ENCODE results near the gene DPP10.

The DPP10 gene

GRCh38 chr2:115162494-115163293 is 720.3 kb downstream of the DPP10 start:
- Histone ChIP-seq H3K4me3 (ENCODE audit: low read depth in 1 of 5, low read length in 5 of 5) (no peak overlapping the region), H3K27ac (ENCODE audit: low read depth, low read length) (no peak overlapping the region), H3K9ac (ENCODE audit: low read length in 5 of 5) (no peak overlapping the region), H3K4me1 (ENCODE audit: control insufficient read depth in 5 of 5, insufficient read depth in 5 of 5, low read length in 5 of 5) (peaks cover 0 to 8% (median 0%) of the 10 kb centered on the region in 5 donors), H3K27me3 (ENCODE audit: control insufficient read depth in 5 of 5, insufficient read depth in 4 of 5, low read length in 5 of 5) (peaks cover 17 to 27% (median 21%) of the 10 kb centered on the region in 5 donors), H3K9me3 (ENCODE audit: control insufficient read depth in 5 of 5, low read length in 5 of 5) (no peaks in the 10 kb centered on the region), H3K36me3 (ENCODE audit: control insufficient read depth in 5 of 5, insufficient read depth in 5 of 5, low read length in 5 of 5) (no peaks in the 10 kb centered on the region)

GRCh38 chr2:115163572-115163971 is 721.1 kb downstream of the DPP10 start:
- Histone ChIP-seq H3K27me3 (ENCODE audit: control insufficient read depth in 5 of 5, insufficient read depth in 4 of 5, low read length in 5 of 5) (peaks cover 17 to 27% (median 21%) of the 10 kb centered on the region in 5 donors), H3K4me1 (ENCODE audit: control insufficient read depth in 5 of 5, insufficient read depth in 5 of 5, low read length in 5 of 5) (peaks cover 0 to 8% (median 0%) of the 10 kb centered on the region in 5 donors), H3K27ac (ENCODE audit: low read depth, low read length) (no peak overlapping the region), H3K9me3 (ENCODE audit: control insufficient read depth in 5 of 5, low read length in 5 of 5) (no peaks in the 10 kb centered on the region), H3K9ac (ENCODE audit: low read length in 5 of 5) (no peak overlapping the region), H3K36me3 (ENCODE audit: control insufficient read depth in 5 of 5, insufficient read depth in 5 of 5, low read length in 5 of 5) (no peaks in the 10 kb centered on the region), H3K4me3 (ENCODE audit: low read depth in 1 of 5, low read length in 5 of 5) (no peak overlapping the region)

GRCh38 chr2:115165529-115166109 is 723.2 kb downstream of the DPP10 start:
- Histone ChIP-seq H3K4me3 (ENCODE audit: low read depth in 1 of 5, low read length in 5 of 5) (no peak overlapping the region), H3K9me3 (ENCODE audit: control insufficient read depth in 5 of 5, low read length in 5 of 5) (peaks cover 0 to 2% (median 0%) of the 10 kb centered on the region in 5 donors), H3K9ac (ENCODE audit: low read length in 5 of 5) (no peak overlapping the region), H3K27ac (ENCODE audit: low read depth, low read length) (no peak overlapping the region), H3K4me1 (ENCODE audit: control insufficient read depth in 5 of 5, insufficient read depth in 5 of 5, low read length in 5 of 5) (peaks cover 0 to 8% (median 0%) of the 10 kb centered on the region in 5 donors), H3K36me3 (ENCODE audit: control insufficient read depth in 5 of 5, insufficient read depth in 5 of 5, low read length in 5 of 5) (no peaks in the 10 kb centered on the region), H3K27me3 (ENCODE audit: control insufficient read depth in 5 of 5, insufficient read depth in 4 of 5, low read length in 5 of 5) (peaks cover 13 to 23% (median 17%) of the 10 kb centered on the region in 5 donors)

- no peak overlapping the region for H3K4me3 ChIP-seq (ENCODE audit: low read depth in 1 of 5, low read length in 5 of 5)
- peaks cover 0 to 4% (median 0%) of the 10 kb centered on the region in 5 donors for H3K27me3 ChIP-seq (ENCODE audit: control insufficient read depth in 5 of 5, insufficient read depth in 4 of 5, low read length in 5 of 5)
These were observed 726.0 kb downstream of the DPP10 start for GRCh38 chr2:115168457-115168856.

GRCh38 chr2:115169814-115170213 is 727.4 kb downstream of the DPP10 start:
- no peak overlapping the region for H3K4me3 ChIP-seq (ENCODE audit: low read depth in 1 of 5, low read length in 5 of 5)
- H3K9ac ChIP-seq (ENCODE audit: low read length in 5 of 5) = no peak overlapping the region
- no peaks in the 10 kb centered on the region for H3K4me1 ChIP-seq (ENCODE audit: control insufficient read depth in 5 of 5, insufficient read depth in 5 of 5, low read length in 5 of 5)
- peaks cover 0 to 5% (median 0%) of the 10 kb centered on the region in 5 donors for H3K9me3 ChIP-seq (ENCODE audit: control insufficient read depth in 5 of 5, low read length in 5 of 5)
- H3K36me3 ChIP-seq (ENCODE audit: control insufficient read depth in 5 of 5, insufficient read depth in 5 of 5, low read length in 5 of 5) = no peaks in the 10 kb centered on the region
- H3K27ac ChIP-seq (ENCODE audit: low read depth, low read length) = no peak overlapping the region
- no peaks in the 10 kb centered on the region for H3K27me3 ChIP-seq (ENCODE audit: control insufficient read depth in 5 of 5, insufficient read depth in 4 of 5, low read length in 5 of 5)

More at GRCh38 chr2:115168457-115168856, 726.0 kb downstream of the DPP10 start:
- H3K27ac ChIP-seq (ENCODE audit: low read depth, low read length) = no peak overlapping the region
- peaks cover 0 to 5% (median 0%) of the 10 kb centered on the region in 5 donors for H3K9me3 ChIP-seq (ENCODE audit: control insufficient read depth in 5 of 5, low read length in 5 of 5)
- no peaks in the 10 kb centered on the region for H3K36me3 ChIP-seq (ENCODE audit: control insufficient read depth in 5 of 5, insufficient read depth in 5 of 5, low read length in 5 of 5)
- H3K4me1 ChIP-seq (ENCODE audit: control insufficient read depth in 5 of 5, insufficient read depth in 5 of 5, low read length in 5 of 5) = no peaks in the 10 kb centered on the region
- no peak overlapping the region for H3K9ac ChIP-seq (ENCODE audit: low read length in 5 of 5)

GRCh38 chr2:115171751-115172150 is 729.3 kb downstream of the DPP10 start:
- H3K27me3 ChIP-seq (ENCODE audit: control insufficient read depth in 5 of 5, insufficient read depth in 4 of 5, low read length in 5 of 5) = no peaks in the 10 kb centered on the region
- H3K4me1 ChIP-seq (ENCODE audit: control insufficient read depth in 5 of 5, insufficient read depth in 5 of 5, low read length in 5 of 5) = no peaks in the 10 kb centered on the region
- peaks cover 0 to 5% (median 0%) of the 10 kb centered on the region in 5 donors for H3K9me3 ChIP-seq (ENCODE audit: control insufficient read depth in 5 of 5, low read length in 5 of 5)
- no peak overlapping the region for H3K4me3 ChIP-seq (ENCODE audit: low read depth in 1 of 5, low read length in 5 of 5)
- no peaks in the 10 kb centered on the region for H3K36me3 ChIP-seq (ENCODE audit: control insufficient read depth in 5 of 5, insufficient read depth in 5 of 5, low read length in 5 of 5)
- H3K27ac ChIP-seq (ENCODE audit: low read depth, low read length) = no peak overlapping the region
- H3K9ac ChIP-seq (ENCODE audit: low read length in 5 of 5) = no peak overlapping the region

GRCh38 chr2:115174651-115175050 is 732.2 kb downstream of the DPP10 start:
- no peaks in the 10 kb centered on the region for H3K4me1 ChIP-seq (ENCODE audit: control insufficient read depth in 5 of 5, insufficient read depth in 5 of 5, low read length in 5 of 5)
- H3K9ac ChIP-seq (ENCODE audit: low read length in 5 of 5) = no peak overlapping the region
- H3K27ac ChIP-seq (ENCODE audit: low read depth, low read length) = no peak overlapping the region
- no peaks in the 10 kb centered on the region for H3K36me3 ChIP-seq (ENCODE audit: control insufficient read depth in 5 of 5, insufficient read depth in 5 of 5, low read length in 5 of 5)
- H3K27me3 ChIP-seq (ENCODE audit: control insufficient read depth in 5 of 5, insufficient read depth in 4 of 5, low read length in 5 of 5) = no peaks in the 10 kb centered on the region
- H3K9me3 ChIP-seq (ENCODE audit: control insufficient read depth in 5 of 5, low read length in 5 of 5) = peaks cover 0 to 5% (median 0%) of the 10 kb centered on the region in 5 donors
- no peak overlapping the region for H3K4me3 ChIP-seq (ENCODE audit: low read depth in 1 of 5, low read length in 5 of 5)

GRCh38 chr2:115183144-115183543 is 740.7 kb downstream of the DPP10 start:
- H3K4me1 ChIP-seq (ENCODE audit: control insufficient read depth in 5 of 5, insufficient read depth in 5 of 5, low read length in 5 of 5) = no peaks in the 10 kb centered on the region
- no peaks in the 10 kb centered on the region for H3K36me3 ChIP-seq (ENCODE audit: control insufficient read depth in 5 of 5, insufficient read depth in 5 of 5, low read length in 5 of 5)
- H3K9me3 ChIP-seq (ENCODE audit: control insufficient read depth in 5 of 5, low read length in 5 of 5) = peaks cover 0 to 3% (median 0%) of the 10 kb centered on the region in 5 donors
- H3K27ac ChIP-seq (ENCODE audit: low read depth, low read length) = no peak overlapping the region
- H3K9ac ChIP-seq (ENCODE audit: low read length in 5 of 5) = no peak overlapping the region
- H3K4me3 ChIP-seq (ENCODE audit: low read depth in 1 of 5, low read length in 5 of 5) = no peak overlapping the region
- peaks cover 0 to 3% (median 0%) of the 10 kb centered on the region in 5 donors for H3K27me3 ChIP-seq (ENCODE audit: control insufficient read depth in 5 of 5, insufficient read depth in 4 of 5, low read length in 5 of 5)

- Histone ChIP-seq H3K9me3 (ENCODE audit: control insufficient read depth in 5 of 5, low read length in 5 of 5) (peaks cover 0 to 3% (median 0%) of the 10 kb centered on the region in 5 donors), H3K36me3 (ENCODE audit: control insufficient read depth in 5 of 5, insufficient read depth in 5 of 5, low read length in 5 of 5) (no peaks in the 10 kb centered on the region), H3K4me1 (ENCODE audit: control insufficient read depth in 5 of 5, insufficient read depth in 5 of 5, low read length in 5 of 5) (no peaks in the 10 kb centered on the region), H3K9ac (ENCODE audit: low read length in 5 of 5) (no peak overlapping the region), H3K27ac (ENCODE audit: low read depth, low read length) (no peak overlapping the region), H3K4me3 (ENCODE audit: low read depth in 1 of 5, low read length in 5 of 5) (no peak overlapping the region), H3K27me3 (ENCODE audit: control insufficient read depth in 5 of 5, insufficient read depth in 4 of 5, low read length in 5 of 5) (no peaks in the 10 kb centered on the region)
These were observed 748.0 kb downstream of the DPP10 start for GRCh38 chr2:115190459-115190858.

GRCh38 chr2:115194623-115195022 is 752.2 kb downstream of the DPP10 start:
- no peak overlapping the region for H3K9ac ChIP-seq (ENCODE audit: low read length in 5 of 5)
- no peaks in the 10 kb centered on the region for H3K36me3 ChIP-seq (ENCODE audit: control insufficient read depth in 5 of 5, insufficient read depth in 5 of 5, low read length in 5 of 5)
- no peak overlapping the region for H3K27ac ChIP-seq (ENCODE audit: low read depth, low read length)
- H3K4me3 ChIP-seq (ENCODE audit: low read depth in 1 of 5, low read length in 5 of 5) = no peak overlapping the region
- no peaks in the 10 kb centered on the region for H3K4me1 ChIP-seq (ENCODE audit: control insufficient read depth in 5 of 5, insufficient read depth in 5 of 5, low read length in 5 of 5)
- no peaks in the 10 kb centered on the region for H3K27me3 ChIP-seq (ENCODE audit: control insufficient read depth in 5 of 5, insufficient read depth in 4 of 5, low read length in 5 of 5)
- H3K9me3 ChIP-seq (ENCODE audit: control insufficient read depth in 5 of 5, low read length in 5 of 5) = no peaks in the 10 kb centered on the region
